HG03103 (cell line): ENCODE data around the gene MCEMP1.
"Not testable (repeated sequence)": the region's sequence is repeated elsewhere in the genome, so short reads cannot be mapped to it uniquely, and the experiment has no call there.

Source experiments
- ATAC-seq: cut with Tn5 transposase; IDR thresholded peaks from one replicate; pipeline ENCODE4 v1.9.1; 2021; ENCODE audit warnings: low read depth; ENCODE audit not compliant: unreplicated experiment

Gene MCEMP1

DNA sequence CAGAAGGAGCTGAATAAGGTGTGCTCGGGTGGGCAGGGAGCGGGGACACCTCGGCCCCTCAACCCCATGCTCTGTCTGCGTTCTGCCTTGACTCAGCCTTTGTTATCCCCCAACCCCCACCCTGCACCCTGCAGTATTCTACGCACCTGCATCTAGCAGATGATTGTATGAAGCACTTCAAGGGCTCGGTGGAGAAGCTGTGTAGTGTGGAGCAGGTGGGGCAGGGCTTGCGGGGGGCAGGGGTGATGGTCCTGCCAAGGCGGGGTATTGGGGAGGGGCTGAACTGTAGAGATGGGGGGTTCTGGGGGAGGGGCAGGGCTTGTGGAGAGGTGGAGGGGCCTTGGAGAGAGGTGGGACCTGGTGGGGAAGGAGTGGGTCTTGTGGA is 33.9 kb upstream of the MCEMP1 start:
- no peak for ATAC-seq

- not testable (repeated sequence) for ATAC-seq
Observed at GRCh38 chr19:7643629-7644549, 33.0 kb upstream of the MCEMP1 start.

GRCh38 chr19:7644550-7644877 is 32.4 kb upstream of the MCEMP1 start:
- ATAC-seq, result no peak

- no peak for ATAC-seq
Observed at GRCh38 chr19:7645163-7645562, 31.7 kb upstream of the MCEMP1 start.

DNA sequence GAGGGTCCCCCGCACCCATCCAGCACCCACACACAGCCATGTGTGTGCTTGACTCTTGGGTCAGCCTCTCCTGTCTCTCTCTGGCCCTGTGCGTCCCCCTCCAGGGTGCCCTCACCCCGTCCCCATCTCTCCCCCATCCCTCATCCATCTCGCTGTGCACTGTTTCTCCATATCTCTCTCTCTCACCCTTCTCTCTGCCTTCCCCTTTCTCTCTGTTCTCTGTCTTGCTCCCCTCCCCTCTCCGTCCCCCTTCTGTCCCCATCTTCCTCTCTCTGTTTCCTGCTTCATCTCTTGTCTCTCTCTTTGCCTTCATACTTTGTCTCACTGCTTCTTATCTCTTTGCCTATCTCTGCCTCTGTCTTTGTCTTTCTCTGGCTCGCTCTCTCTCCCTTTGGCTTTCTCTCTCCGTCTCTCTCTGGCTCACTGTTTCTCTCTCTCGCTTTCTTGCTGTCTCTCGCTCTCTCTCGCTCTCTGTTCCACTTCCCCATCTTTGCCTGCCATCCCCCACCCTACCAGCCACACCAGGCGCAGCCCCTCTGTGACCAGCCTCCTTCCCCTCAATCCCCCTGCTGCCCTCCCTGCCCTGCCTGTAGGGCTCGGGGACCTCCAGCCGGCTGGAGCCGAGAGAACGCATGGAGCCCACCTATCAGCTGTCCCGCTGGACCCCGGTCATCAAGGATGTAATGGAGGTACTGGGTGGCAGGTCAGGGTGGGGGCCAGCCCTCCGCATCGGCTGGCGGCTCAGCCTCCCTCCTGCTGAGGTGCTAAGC is 31.0 kb upstream of the MCEMP1 start:
- no peak for ATAC-seq

DNA sequence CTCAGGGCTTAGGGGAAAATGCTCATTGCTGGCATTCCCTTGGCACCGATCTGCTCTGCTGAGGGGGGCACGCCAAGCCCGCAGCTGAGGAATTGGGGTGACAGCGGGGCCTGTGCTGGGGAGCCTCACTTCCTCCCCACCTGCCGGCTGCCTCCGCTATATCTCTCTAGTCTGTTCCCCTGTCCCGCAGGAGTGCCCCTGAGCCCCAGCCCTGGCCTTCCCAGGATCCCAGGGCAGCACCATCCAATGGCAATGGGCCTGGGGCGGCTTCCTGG is 30.5 kb upstream of the MCEMP1 start:
- ATAC-seq, result no peak

GRCh38 chr19:7647156-7647555 is 29.7 kb upstream of the MCEMP1 start:
- no peak for ATAC-seq

- ATAC-seq, result no peak
Observed at GRCh38 chr19:7648265-7649014, 28.4 kb upstream of the MCEMP1 start.

DNA sequence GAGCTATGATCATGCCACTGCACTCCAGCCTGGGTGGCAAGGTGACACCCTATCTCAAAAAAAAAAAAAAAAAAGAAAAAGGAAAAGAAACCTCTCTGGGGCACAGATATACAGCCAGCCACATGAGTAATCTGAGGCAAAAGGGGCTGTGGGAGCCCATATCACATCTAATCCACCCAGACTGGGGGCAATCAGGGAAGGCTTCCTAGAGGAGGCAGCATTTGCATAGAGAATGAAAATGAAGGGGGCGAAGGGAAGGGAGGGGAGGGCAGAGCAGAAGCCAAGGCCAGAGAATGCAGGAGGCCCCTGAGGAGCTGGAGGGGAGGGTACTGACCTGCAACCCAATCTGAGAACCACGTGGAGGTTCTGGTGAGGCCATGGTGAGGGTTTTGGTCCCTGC is 26.7 kb upstream of the MCEMP1 start:
- no peak for ATAC-seq

GRCh38 chr19:7652061-7652641 is 24.7 kb upstream of the MCEMP1 start:
- ATAC-seq, result no peak

DNA sequence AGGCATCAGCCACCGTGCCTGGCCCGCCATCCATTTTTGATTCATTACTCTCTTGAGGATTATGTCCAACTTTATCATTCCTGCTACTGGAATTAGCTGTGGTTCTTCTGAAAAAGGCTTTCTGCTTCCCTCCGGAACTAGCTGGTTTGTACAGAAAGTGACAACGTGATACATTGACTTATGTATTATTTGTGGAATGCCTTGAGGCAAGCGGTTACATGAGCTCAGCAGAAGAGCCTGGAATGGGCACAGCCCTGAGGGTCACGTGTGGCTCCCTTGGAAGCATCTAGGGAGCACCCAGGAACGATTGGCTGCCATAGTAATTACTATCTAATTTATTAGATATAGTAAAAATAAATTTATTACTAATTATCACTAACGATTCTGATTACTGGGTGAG is 22.5 kb upstream of the MCEMP1 start:
- ATAC-seq, result no peak

- ATAC-seq, result no peak
Observed at GRCh38 chr19:7655581-7655980, 21.3 kb upstream of the MCEMP1 start.

DNA sequence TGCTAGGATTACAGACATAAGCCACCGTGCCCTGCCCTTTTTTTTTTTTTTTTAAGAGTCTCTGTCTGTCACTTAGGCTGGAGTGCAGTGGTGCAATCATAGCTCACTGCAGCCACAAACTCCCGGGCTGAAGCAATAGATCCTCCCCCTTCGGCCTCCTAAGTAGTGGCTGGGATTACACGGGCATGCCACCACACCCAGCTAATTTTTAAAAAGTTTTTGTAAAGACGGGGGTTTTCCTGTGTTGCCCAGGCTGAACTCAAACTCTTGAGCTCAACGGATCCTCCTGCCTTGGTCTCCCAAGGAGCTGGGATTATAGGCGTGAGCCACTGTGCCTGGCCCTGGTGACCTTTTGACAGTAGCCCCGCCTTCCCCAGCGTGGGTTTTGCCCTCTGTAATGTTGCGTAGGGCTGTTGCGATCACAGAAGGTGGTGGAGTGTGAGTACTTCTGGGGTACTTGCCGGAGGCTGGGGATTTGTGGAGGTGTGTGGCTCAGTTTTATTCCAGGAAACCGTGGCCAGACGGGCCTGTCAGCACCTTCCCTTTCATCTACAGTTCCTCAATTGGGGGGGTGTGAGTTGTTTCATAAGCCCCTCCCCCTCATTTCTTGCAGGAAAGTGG is 19.6 kb upstream of the MCEMP1 start:
- ATAC-seq, result no peak

GRCh38 chr19:7658219-7658686 is 18.6 kb upstream of the MCEMP1 start:
- no peak for ATAC-seq

GRCh38 chr19:7661744-7662538 is 14.9 kb upstream of the MCEMP1 start:
- ATAC-seq, result no peak

- no peak for ATAC-seq
Observed at GRCh38 chr19:7662657-7663056, 14.2 kb upstream of the MCEMP1 start.

GRCh38 chr19:7663706-7664105 is 13.2 kb upstream of the MCEMP1 start:
- no peak for ATAC-seq

- ATAC-seq, result no peak
Observed at GRCh38 chr19:7665076-7665475, 11.8 kb upstream of the MCEMP1 start.

DNA sequence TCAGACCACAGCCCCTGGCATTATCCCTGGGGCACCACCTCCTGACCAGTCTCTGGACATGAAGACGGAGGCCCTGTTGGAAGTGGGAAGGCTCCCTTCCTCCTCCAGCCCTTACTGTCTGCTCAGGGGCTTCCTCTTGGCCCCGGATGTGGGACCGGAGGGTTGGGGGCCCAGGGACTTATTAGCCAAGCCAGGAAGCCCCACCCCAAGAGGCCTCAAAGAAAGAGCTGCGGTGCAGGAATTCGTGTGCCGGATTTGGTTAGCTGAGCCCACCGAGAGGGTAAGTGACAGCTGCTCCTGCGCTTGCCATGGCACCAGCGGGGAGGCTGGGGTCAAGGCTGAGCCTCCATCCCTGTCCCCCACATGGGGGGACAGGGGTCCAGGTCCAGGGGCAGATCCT is 8.0 kb upstream of the MCEMP1 start, which contains the start of gene RETN:
Gene RETN (plus strand): TSS at position 208 of the 400 bp plus-strand sequence. CDS start 278 bp downstream, outside the sequence.
- ATAC-seq, result no peak

DNA sequence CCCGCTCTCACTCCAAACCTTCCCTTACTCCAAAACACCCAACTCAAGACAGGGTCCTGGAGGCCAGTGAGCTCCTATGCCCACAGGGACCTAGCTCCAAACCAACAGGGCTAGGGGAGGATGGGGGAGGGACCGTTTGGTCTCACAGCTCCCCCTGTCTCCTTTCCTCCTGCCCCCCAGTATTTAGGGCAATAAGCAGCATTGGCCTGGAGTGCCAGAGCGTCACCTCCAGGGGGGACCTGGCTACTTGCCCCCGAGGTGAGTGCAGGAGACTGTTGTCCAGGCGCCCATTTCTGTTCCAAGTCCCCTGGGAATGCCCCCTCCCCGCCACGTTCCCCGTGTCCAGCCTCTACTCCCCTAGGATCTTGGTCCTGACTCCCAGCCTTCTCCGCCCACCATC is 7.2 kb upstream of the MCEMP1 start:
- ATAC-seq, result no peak
